ENCODE results near the gene LAG3.
A peak's percentile ranks its signal among the peaks of the same experiment; 100 is the strongest.

Gene LAG3

DNA sequence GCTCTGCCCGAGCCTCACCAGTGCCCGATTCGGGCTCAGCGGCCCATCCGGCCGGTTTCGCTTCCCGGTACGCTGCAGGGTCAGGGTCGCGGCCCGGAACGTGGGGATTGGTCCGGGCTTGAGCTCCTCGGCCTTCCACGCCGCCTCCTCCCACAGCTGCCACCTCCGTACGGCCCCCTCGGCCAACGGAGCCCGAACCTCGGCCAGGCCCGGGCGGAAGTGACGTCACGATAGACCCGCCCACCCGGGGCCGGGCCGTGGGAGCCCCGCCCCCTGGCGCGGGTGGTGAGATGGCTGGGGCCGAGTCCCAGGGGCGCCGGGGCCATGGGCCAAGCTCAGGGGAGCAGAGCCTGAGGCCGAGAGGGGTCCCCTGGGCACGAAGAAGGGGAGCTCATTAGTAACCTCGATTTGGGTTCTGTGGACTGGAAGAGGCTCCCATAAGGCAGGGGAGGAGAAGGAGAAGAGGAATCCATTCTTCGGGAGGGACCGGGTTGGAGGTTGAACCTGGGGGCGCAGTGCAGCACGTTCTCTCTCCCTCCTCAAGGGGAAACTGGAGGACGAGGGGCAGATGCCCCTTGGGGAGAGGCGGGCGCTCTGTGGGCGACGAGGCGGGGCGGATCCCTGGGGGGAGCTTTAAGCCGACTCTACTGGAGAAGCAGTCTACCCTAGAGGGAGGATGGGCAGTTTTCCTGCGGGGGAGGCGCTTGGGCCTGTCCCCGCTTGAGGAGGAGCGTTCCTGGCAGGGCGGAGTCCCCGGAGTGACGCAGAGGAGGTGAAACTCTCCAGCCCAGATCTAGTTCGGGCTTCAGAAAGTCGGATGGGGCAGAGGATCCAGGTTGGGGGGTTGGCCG, 19.2 kb upstream of the LAG3 start, which contains the start of gene MLF2:
Gene MLF2, minus strand, starts transcription at position 221 of the 851 bp plus-strand sequence. CDS start 807 bp downstream, outside the sequence.
- peak; percentile 97 for DNase-seq (ENCODE audit: low read depth)
- TF ChIP-seq CTCF (IDR thresholded peaks at IDR 0.05; ENCODE audit: control insufficient read depth, extremely low read depth, insufficient read depth) = peak; percentile 87
- peak within 1 kb of the TSS; percentile 65 for H3K4me3 ChIP-seq (ENCODE audit: low read depth, low read length)

DNA sequence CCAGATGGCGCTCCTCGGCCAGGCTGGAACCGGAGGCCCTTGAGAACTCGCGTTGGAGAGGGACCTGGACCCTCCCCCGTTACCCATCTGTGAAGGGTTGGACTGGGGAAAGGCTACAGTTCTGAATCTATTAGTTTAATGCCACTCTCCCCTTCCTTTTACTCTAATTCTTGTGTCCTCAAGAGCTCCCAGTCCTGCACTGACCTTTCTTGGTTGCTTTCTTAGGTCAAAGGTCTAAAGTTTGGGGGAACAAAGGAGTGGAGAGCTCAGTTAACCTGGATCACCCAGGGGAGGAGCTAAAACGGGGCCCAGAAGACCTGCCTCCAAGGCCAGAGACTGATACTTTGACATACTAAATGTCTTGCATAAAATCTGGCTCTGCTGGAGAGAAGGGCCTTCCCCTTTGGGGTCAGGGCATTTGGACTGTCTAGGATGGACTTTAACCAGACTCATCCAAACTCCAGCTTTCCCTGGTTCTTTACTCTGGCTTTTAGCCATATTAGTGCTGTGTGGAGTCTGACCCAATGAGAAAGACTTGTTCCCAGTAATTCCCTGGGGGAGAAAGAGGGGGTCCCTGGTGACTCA, 18.5 kb upstream of the LAG3 start:
- no peak for TF ChIP-seq CTCF (IDR thresholded peaks at IDR 0.05; ENCODE audit: control insufficient read depth, extremely low read depth, insufficient read depth)
- DNase-seq (ENCODE audit: low read depth) = no peak
- peak overlapping the region; percentile 65; the same call in 1 of the 2 replicates for H3K4me3 ChIP-seq (ENCODE audit: low read depth, low read length)

DNA sequence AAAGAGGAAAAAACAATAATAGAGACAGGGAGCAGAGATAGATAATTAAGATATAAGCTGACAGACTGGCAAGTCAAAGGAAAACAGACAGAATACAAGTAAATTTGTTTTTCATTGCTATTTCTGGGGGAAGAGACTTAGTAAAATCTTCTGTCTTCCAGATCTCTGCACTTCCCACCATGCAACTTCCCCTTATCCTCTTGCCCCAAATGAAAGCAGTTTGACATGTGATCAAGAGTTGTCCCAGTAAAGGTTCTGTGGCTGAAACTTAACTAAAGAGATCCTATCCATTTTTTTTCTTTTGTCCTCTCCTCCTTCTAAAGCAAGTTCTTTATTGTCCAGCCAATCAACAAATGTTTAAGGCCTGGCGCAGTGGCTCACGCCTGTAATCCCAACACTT, 17.9 kb upstream of the LAG3 start:
- no peak for DNase-seq (ENCODE audit: low read depth)
- no peak for TF ChIP-seq CTCF (IDR thresholded peaks at IDR 0.05; ENCODE audit: control insufficient read depth, extremely low read depth, insufficient read depth)
- no peak overlapping the region for H3K4me3 ChIP-seq (ENCODE audit: low read depth, low read length)

DNA sequence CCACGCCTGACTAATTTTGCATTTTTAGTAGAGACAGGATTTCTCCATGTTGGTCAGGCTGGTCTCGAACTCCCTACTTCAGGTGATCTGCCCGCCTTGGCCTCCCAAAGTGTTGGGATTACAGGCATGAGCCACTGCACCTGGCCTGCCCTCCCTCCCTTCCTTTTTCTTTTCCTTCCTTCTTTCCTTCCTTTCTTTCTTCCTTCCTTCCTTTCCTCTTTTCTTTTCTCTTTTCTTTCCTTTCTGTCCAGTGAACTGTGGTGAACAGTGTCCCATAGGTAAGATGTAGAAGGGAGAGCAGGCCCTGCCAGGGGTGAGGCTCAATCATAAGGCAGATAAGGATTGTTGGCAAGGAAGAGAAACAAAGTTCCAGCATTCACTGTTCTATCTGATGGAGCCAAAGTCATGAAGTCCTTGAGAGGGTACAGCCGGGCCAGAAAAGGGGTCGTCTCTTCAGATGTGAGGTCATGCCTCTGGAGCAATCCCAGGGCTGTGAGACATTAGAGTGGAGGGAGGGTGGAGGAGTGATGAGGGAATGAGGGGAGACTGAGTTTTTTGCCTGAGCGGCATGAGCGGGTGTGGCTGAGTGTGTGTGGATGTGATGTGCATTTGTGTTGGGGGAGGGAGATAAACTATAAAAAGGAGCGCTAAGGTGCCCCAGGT, 15.2 kb upstream of the LAG3 start:
- H3K4me3 ChIP-seq (ENCODE audit: low read depth, low read length) = no peak overlapping the region
- no peak for DNase-seq (ENCODE audit: low read depth)
- no peak for TF ChIP-seq CTCF (IDR thresholded peaks at IDR 0.05; ENCODE audit: control insufficient read depth, extremely low read depth, insufficient read depth)

DNA sequence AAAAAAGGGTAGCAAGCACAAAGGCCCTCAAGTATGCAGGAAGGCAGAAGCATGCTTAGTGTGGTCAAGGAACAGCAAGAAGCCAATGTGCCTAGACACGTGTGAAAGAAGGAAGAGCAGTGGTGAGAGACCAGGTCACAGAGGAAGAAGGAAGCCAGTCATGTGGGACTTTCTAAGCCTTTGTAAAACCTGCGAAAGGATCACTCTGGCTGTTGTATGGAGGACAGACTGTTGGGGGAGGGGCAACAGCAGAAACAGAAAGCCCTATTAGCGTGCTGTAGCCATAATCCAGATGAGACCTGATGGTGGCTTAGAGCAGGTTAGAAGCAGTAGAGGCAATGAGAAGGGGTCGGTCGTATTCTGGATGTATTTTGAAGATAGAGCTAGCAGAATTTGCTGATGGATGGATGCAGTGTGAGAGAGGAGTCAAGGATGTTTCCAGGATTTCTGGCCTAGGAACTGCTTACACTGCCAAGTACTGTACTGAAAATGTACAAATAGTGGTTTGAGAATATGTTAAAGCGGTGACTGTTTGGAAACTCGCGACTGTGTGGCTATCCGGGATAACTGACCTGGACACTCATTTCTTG, 13.7 kb upstream of the LAG3 start:
- H3K4me3 ChIP-seq (ENCODE audit: low read depth, low read length) = no peak overlapping the region
- no peak for DNase-seq (ENCODE audit: low read depth)
- no peak for TF ChIP-seq CTCF (IDR thresholded peaks at IDR 0.05; ENCODE audit: control insufficient read depth, extremely low read depth, insufficient read depth)

- TF ChIP-seq CTCF (IDR thresholded peaks at IDR 0.05; ENCODE audit: control insufficient read depth, extremely low read depth, insufficient read depth) = no peak
- H3K4me3 ChIP-seq (ENCODE audit: low read depth, low read length) = no peak overlapping the region
- DNase-seq (ENCODE audit: low read depth) = no peak
Observed at GRCh38 chr12:6759741-6760140, 12.6 kb upstream of the LAG3 start.

All from LNCaP clone FGC (cell line).